Measurements from ENCODE around the gene RAI1. TPM values are rescaled to one million over a fixed set of nuclear protein-coding genes. Genes with fewer than 3 reads are reported as not detected.

RAI1 gene
- total and polyA plus RNA-seq, 2 experiments from 2014 or later = 0.87 to 0.89 TPM

- Mint-ChIP-seq H3K27ac (no peak overlapping the region), H3K4me3 (no peak overlapping the region), H3K9me3 (no peaks in the 10 kb centered on the region; the same call in 2 of the 3 replicates), H3K36me3 (ENCODE audit: low read depth) (no peaks in the 10 kb centered on the region), H3K4me1 (peaks cover 34% of the 10 kb centered on the region), H3K27me3 (ENCODE audit: insufficient read depth, low read depth, poor library complexity) (peaks cover 82% of the 10 kb centered on the region)
- Histone ChIP-seq H3K36me3 (ENCODE audit: insufficient read depth) (no peaks in the 10 kb centered on the region), H3K79me2 (replicated peaks; ENCODE audit: insufficient read depth) (no peaks in the 10 kb centered on the region), H3F3A (replicated peaks; ENCODE audit: low read depth) (peaks cover 14% of the 10 kb centered on the region; the same call in 1 of the 2 replicates), H4K20me1 (replicated peaks; ENCODE audit: insufficient read depth) (peaks cover 18% of the 10 kb centered on the region), H2AFZ (no peak overlapping the region), H3K27ac (ENCODE audit: low read depth) (no peak overlapping the region), H3K27me3 (ENCODE audit: insufficient read depth) (peaks cover 100% of the 10 kb centered on the region), H3K9me2 (ENCODE audit: insufficient read depth) (no peaks in the 10 kb centered on the region), H3K4me1 (ENCODE audit: insufficient read depth) (peaks cover 21% of the 10 kb centered on the region), H3K4me3 (no peak overlapping the region), H3K4me2 (no peak overlapping the region)
- no peak for ATAC-seq
- TF ChIP-seq, protein P1, sequence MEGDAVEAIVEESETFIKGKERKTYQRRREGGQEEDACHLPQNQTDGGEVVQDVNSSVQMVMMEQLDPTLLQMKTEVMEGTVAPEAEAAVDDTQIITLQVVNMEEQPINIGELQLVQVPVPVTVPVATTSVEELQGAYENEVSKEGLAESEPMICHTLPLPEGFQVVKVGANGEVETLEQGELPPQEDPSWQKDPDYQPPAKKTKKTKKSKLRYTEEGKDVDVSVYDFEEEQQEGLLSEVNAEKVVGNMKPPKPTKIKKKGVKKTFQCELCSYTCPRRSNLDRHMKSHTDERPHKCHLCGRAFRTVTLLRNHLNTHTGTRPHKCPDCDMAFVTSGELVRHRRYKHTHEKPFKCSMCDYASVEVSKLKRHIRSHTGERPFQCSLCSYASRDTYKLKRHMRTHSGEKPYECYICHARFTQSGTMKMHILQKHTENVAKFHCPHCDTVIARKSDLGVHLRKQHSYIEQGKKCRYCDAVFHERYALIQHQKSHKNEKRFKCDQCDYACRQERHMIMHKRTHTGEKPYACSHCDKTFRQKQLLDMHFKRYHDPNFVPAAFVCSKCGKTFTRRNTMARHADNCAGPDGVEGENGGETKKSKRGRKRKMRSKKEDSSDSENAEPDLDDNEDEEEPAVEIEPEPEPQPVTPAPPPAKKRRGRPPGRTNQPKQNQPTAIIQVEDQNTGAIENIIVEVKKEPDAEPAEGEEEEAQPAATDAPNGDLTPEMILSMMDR (conservative IDR thresholded peaks at IDR 0.05; ENCODE audit: low read depth in 2 of 2) = no peak
- TF ChIP-seq EZH2 (IDR thresholded peaks at IDR 0.05; ENCODE audit: low read depth, unreplicated experiment) = no peak
- TF ChIP-seq ZNF114 (CRISPR knock-in tag; IDR thresholded peaks at IDR 0.05) = no peak
- no peak for TF ChIP-seq NANOG (IDR thresholded peaks at IDR 0.05; ENCODE audit: borderline replicate concordance)
- TF ChIP-seq EZH2phosphoT487 (IDR thresholded peaks at IDR 0.05; ENCODE audit: unreplicated experiment) = no peak
- TF ChIP-seq, protein P2, sequence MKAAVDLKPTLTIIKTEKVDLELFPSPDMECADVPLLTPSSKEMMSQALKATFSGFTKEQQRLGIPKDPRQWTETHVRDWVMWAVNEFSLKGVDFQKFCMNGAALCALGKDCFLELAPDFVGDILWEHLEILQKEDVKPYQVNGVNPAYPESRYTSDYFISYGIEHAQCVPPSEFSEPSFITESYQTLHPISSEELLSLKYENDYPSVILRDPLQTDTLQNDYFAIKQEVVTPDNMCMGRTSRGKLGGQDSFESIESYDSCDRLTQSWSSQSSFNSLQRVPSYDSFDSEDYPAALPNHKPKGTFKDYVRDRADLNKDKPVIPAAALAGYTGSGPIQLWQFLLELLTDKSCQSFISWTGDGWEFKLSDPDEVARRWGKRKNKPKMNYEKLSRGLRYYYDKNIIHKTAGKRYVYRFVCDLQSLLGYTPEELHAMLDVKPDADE (IDR thresholded peaks at IDR 0.05) = no peak
- no peak for DNase-seq (ENCODE audit: low spot score)
Measured at GRCh38 chr17:17704931-17705330, 23.7 kb downstream of the RAI1 start.

- H4K20me1 ChIP-seq (replicated peaks; ENCODE audit: insufficient read depth) = peaks cover 14% of the 10 kb centered on the region
- H3K4me3 Mint-ChIP-seq = no peak overlapping the region
- no peak for TF ChIP-seq REST (IDR thresholded peaks at IDR 0.05; ENCODE audit: unreplicated experiment)
- TF ChIP-seq, protein P1 (conservative IDR thresholded peaks at IDR 0.05; ENCODE audit: low read depth in 2 of 2) = no peak; a peak in 1 of 4 replicates
- TF ChIP-seq STAT1 (IDR thresholded peaks at IDR 0.05; ENCODE audit: unreplicated experiment) = no peak
- no peak for TF ChIP-seq POLR2AphosphoS5 (IDR thresholded peaks at IDR 0.05; ENCODE audit: low read depth)
- no peak for TF ChIP-seq EZH2phosphoT487 (IDR thresholded peaks at IDR 0.05; ENCODE audit: unreplicated experiment)
Measured at GRCh38 chr17:17706140-17707060, 25.1 kb downstream of the RAI1 start.

More at GRCh38 chr17:17706140-17707060, 25.1 kb downstream of the RAI1 start:
- no peak for DNase-seq (ENCODE audit: low spot score)
- Histone ChIP-seq H3K9me2 (ENCODE audit: insufficient read depth) (no peaks in the 10 kb centered on the region), H3K4me3 (no peak overlapping the region), H3K79me2 (replicated peaks; ENCODE audit: insufficient read depth) (no peaks in the 10 kb centered on the region), H3K27ac (ENCODE audit: low read depth) (no peak overlapping the region), H3K27me3 (ENCODE audit: insufficient read depth) (peaks cover 100% of the 10 kb centered on the region), H3K4me1 (ENCODE audit: insufficient read depth) (peaks cover 21% of the 10 kb centered on the region; the same call in 1 of the 2 replicates), H2AFZ (no peak overlapping the region), H3K4me2 (no peak overlapping the region), H3F3A (replicated peaks; ENCODE audit: low read depth) (0 out of 2 replicates have a peak, but pooled peaks cover 5% of the 10 kb centered on the region), H3K36me3 (ENCODE audit: insufficient read depth) (no peaks in the 10 kb centered on the region)
- Mint-ChIP-seq H3K36me3 (ENCODE audit: low read depth) (no peaks in the 10 kb centered on the region), H3K4me1 (peaks cover 33% of the 10 kb centered on the region), H3K9me3 (no peaks in the 10 kb centered on the region; the same call in 2 of the 3 replicates), H3K27me3 (ENCODE audit: insufficient read depth, low read depth, poor library complexity) (peaks cover 73% of the 10 kb centered on the region), H3K27ac (no peak overlapping the region)
- ATAC-seq = no peak

Measured in GM23338 (cell line).